ENCODE results near the gene KISS1R. TPM values are rescaled to one million over a fixed set of nuclear protein-coding genes. Genes with fewer than 3 reads are reported as not detected.
A peak's percentile ranks its signal among the peaks of the same experiment; 100 is the strongest.

KISS1R gene
- not detected for total RNA-seq
- long read RNA-seq = 0 reads

- peaks cover 56% of the 10 kb centered on the region for H3K27me3 ChIP-seq (ENCODE audit: low read depth)
- H3K27ac ChIP-seq (replicated peaks) = no peak within 1 kb of the TSS
- no peak for DNase-seq
- no peaks in the 10 kb centered on the region for H3K9me3 ChIP-seq (replicated peaks)
- TF ChIP-seq, protein P1, sequence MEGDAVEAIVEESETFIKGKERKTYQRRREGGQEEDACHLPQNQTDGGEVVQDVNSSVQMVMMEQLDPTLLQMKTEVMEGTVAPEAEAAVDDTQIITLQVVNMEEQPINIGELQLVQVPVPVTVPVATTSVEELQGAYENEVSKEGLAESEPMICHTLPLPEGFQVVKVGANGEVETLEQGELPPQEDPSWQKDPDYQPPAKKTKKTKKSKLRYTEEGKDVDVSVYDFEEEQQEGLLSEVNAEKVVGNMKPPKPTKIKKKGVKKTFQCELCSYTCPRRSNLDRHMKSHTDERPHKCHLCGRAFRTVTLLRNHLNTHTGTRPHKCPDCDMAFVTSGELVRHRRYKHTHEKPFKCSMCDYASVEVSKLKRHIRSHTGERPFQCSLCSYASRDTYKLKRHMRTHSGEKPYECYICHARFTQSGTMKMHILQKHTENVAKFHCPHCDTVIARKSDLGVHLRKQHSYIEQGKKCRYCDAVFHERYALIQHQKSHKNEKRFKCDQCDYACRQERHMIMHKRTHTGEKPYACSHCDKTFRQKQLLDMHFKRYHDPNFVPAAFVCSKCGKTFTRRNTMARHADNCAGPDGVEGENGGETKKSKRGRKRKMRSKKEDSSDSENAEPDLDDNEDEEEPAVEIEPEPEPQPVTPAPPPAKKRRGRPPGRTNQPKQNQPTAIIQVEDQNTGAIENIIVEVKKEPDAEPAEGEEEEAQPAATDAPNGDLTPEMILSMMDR (IDR thresholded peaks at IDR 0.05; ENCODE audit: borderline replicate concordance) = peak; percentile 57
- H3K4me1 ChIP-seq = peaks cover 56% of the 10 kb centered on the region
- H3K4me3 ChIP-seq = peak within 1 kb of the TSS; percentile 53
- H3K36me3 ChIP-seq = no peaks in the 10 kb centered on the region
- intact Hi-C loops (cut with micrococcal nuclease) = no loop called here
These were observed at the start of gene KISS1R for GRCh38 chr19:917323-918151. Gene KISS1R, plus strand, starts transcription at chr19:917333. Its CDS starts 170 bp downstream, at chr19:917503.

DNA sequence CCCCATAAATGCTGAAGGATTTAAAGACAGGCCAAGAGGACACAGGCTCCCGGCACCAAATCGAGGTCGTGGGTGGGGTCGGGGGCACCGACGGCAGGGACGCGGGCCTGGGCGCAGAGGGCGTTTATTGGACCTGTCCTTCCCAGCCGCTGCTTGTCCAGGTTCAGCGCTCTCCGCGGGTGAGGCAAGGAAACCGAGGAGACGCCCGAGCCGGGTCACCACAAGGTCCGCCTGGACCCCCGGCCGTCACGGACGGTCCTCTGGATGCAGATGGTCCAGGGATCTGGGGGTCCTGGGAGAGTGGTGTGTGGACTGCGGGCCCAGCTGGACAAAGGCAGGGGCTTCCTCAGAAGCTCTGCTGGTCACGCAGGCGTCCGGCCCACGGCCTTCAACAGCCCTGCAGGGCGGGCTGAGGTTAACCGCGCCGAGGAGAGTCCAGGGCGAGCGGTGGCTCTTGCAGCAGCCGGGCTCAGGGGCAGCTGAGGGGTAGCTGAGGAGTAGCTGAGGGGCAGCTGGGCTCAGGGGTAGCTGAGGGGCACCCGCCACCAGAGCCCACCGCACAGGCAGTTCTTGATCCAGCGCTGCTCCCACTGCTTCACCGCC is 49.2 kb upstream of the KISS1R start:
- DNase-seq = no peak
- Histone ChIP-seq H3K27ac (replicated peaks) (no peak overlapping the region), H3K4me1 (peaks cover 54% of the 10 kb centered on the region)

GRCh38 chr19:868458-869244 is 48.5 kb upstream of the KISS1R start:
- Histone ChIP-seq H3K9me3 (replicated peaks) (no peaks in the 10 kb centered on the region), H3K36me3 (peaks cover 14% of the 10 kb centered on the region), H3K4me1 (peaks cover 47% of the 10 kb centered on the region), H3K27ac (replicated peaks) (peak overlapping the region; percentile 60), H3K4me3 (no peak overlapping the region), H3K27me3 (ENCODE audit: low read depth) (no peaks in the 10 kb centered on the region)
- no peak for DNase-seq
- TF ChIP-seq, protein P1 (IDR thresholded peaks at IDR 0.05; ENCODE audit: borderline replicate concordance) = no peak
- intact Hi-C loops (cut with micrococcal nuclease) = no loop called here

More for the DNA sequence above, 49.2 kb upstream of the KISS1R start:
- no peaks in the 10 kb centered on the region for H3K9me3 ChIP-seq (replicated peaks)
- peaks cover 10% of the 10 kb centered on the region for H3K36me3 ChIP-seq
- H3K27me3 ChIP-seq (ENCODE audit: low read depth) = peaks cover 6% of the 10 kb centered on the region
- no peak overlapping the region for H3K4me3 ChIP-seq
- intact Hi-C loops (cut with micrococcal nuclease) = no loop called here
- TF ChIP-seq, protein P1 (IDR thresholded peaks at IDR 0.05; ENCODE audit: borderline replicate concordance) = no peak

GRCh38 chr19:869245-870177 is 47.6 kb upstream of the KISS1R start:
- TF ChIP-seq, protein P1 (IDR thresholded peaks at IDR 0.05; ENCODE audit: borderline replicate concordance) = no peak
- DNase-seq = peak; percentile 66
- intact Hi-C loops (cut with micrococcal nuclease) = no loop called here
- Histone ChIP-seq H3K4me3 (no peak overlapping the region), H3K9me3 (replicated peaks) (no peaks in the 10 kb centered on the region), H3K36me3 (peaks cover 18% of the 10 kb centered on the region), H3K27me3 (ENCODE audit: low read depth) (no peaks in the 10 kb centered on the region), H3K27ac (replicated peaks) (peak overlapping the region; percentile 60), H3K4me1 (peaks cover 41% of the 10 kb centered on the region)

Data from left ventricle myocardium inferior (tissue), 1 donor.